Esophagus (tissue), 2 donors: ENCODE measurements around the gene NOM1. TPM values are rescaled to one million over a fixed set of nuclear protein-coding genes. Genes with fewer than 3 reads are reported as not detected.

Source experiments
- H3K27ac ChIP-seq, 2 donors: one replicate each; pipeline ENCODE4 v1.5.1; 2013; ENCODE audit warnings: low read depth in 2 of 2, mild to moderate bottlenecking in 2 of 2, inconsistent platforms in 1 of 2, low read length in 1 of 2, moderate library complexity in 1 of 2
- H3K27me3 ChIP-seq, 2 donors: one replicate each; pipeline ENCODE4 v1.6.1; 2013; ENCODE audit warnings: low read length in 2 of 2, control low read depth in 1 of 2, mild to moderate bottlenecking in 1 of 2; ENCODE audit not compliant: insufficient read depth in 2 of 2, control insufficient read depth in 1 of 2
- H3K36me3 ChIP-seq, 2 donors: one replicate each; pipeline ENCODE4 v1.6.1; 2013; ENCODE audit warnings: low read length in 1 of 2; ENCODE audit not compliant: control insufficient read depth in 2 of 2, insufficient read depth in 2 of 2
- H3K4me1 ChIP-seq, 2 donors: one replicate each; pipeline ENCODE4 v1.6.1; 2013; ENCODE audit warnings: low read length in 1 of 2; ENCODE audit not compliant: control insufficient read depth in 2 of 2, insufficient read depth in 2 of 2
- H3K4me3 ChIP-seq, 2 donors: one replicate each; pipeline ENCODE4 v1.5.1; 2013; ENCODE audit warnings: low read length in 2 of 2, mild to moderate bottlenecking in 2 of 2, low read depth in 1 of 2, moderate library complexity in 1 of 2
- H3K9me3 ChIP-seq, 2 donors: one replicate each; pipeline ENCODE4 v1.6.1; 2013; ENCODE audit warnings: mild to moderate bottlenecking in 2 of 2, low read depth in 1 of 2, low read length in 1 of 2, moderate library complexity in 1 of 2; ENCODE audit not compliant: control insufficient read depth in 2 of 2, insufficient read depth in 1 of 2
- WGBS, 2 donors: extraction: QIAGEN DNeasy Blood & Tissue Kit; methylation state at CpG; one replicate each; pipeline ENCODE4 v1.1.7; 2013; 5-methylcytosine and 5-hydroxymethylcytosine counted together
- polyA plus RNA-seq, 2 donors: library from polyadenylated mRNA; stranded (reverse); fragments of 200-250 nt; gene quantifications; one replicate each; pipeline ENCODE4 v1.2.3, GENCODE V29; 2013
- donor health status: healthy with polysubstance abuse.
- donor health status: Bipolar disorder and iron deficiency.

The NOM1 gene
- polyA plus RNA-seq, 2 donors, result 7.0 to 9.2 TPM

DNA sequence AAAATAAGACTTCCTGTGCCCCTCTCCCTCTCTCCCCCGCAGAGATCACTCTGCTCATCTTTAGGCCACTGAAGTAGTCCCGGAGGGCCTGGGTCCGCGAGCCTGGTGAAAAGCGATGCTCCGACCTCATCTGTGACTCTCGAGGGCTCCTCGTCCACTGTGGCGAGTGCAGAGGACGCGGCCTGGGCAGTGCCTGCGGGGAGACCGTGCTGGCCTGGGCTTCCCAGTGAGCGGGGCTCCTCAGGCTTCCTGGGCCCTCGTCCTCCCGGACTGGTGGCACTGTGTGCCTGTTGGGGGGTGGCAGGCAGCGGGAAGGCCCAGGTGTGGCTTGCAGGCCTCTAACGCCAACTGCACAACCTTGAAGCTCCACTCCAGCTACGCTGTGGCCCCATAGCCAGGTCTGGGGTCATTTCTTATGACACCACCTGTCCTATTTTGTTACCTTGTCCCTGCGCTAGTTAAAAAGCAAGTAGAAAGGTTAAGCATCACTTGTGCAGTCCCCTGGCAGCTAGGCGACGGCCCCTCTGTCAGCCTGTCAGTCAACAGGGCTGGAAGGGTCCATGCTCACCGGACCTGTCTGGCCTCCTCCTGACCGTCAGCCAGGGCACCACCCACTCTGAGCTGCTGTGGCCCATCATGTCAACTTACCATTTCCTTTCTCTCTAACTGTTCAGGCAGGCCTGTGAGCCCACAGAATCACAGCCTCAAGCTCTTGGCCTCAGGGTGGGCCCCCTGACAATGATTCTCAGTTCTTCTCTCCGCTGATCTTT is 40.4 kb downstream of the NOM1 start:
- Histone ChIP-seq H3K4me3 (no peak overlapping the region), H3K9me3 (no peaks in the 10 kb centered on the region), H3K4me1 (no peaks in the 10 kb centered on the region), H3K36me3 (no peaks in the 10 kb centered on the region), H3K27ac (no peak overlapping the region), H3K27me3 (no peaks in the 10 kb centered on the region)
- 89 to 90% methylated on average over 25 of the region's 25 CpGs for WGBS, 2 donors

DNA sequence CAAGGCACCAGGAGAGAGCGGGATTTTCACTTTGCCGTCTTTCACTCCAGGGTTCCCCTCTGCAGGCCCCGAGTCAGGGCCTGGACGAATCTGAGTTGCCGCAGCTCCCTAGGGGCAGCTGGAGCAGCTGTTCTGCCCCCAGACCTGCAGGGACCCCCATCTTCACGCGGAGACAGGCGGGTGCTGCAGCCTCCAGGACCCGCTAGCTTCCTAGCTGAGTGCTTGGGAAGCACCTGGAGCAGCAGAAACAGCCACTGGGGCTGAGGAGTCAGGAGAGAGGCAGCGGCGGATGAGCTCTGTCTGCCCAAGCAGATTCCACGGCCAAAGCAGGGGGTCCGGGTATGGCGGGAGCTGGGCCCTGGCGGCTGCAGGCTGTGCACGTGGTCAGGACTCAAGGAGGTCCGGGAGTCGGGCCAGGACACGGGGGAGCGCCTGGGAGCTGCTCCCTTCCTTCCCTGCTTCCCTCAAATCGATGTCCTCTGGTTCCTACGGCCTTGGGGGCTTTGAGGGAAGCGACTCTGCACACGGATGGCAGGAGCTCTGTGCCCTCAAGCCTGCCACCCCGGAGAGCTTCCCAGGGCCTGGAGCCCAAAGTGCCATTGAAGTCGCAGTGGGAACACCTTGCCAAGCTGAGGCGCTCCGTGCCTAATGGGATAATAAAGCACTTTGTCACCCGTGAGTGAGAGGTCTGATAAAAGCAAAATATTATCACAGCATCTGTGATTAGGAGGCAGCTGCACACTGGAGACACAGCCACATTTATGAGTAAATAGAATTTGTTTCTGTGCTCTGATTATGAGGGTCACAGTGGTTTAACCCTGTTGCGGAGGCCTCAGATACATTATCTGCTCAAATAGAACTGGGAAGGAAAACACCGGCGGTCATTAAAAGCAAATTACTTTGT is 43.8 kb downstream of the NOM1 start:
- H3K27ac ChIP-seq, result no peak overlapping the region
- no peaks in the 10 kb centered on the region for H3K36me3 ChIP-seq
- no peaks in the 10 kb centered on the region for H3K9me3 ChIP-seq
- 57 to 62% methylated on average over 32 of the region's 32 CpGs for WGBS, 2 donors
- no peak overlapping the region for H3K4me3 ChIP-seq
- no peaks in the 10 kb centered on the region for H3K27me3 ChIP-seq
- no peaks in the 10 kb centered on the region for H3K4me1 ChIP-seq

DNA sequence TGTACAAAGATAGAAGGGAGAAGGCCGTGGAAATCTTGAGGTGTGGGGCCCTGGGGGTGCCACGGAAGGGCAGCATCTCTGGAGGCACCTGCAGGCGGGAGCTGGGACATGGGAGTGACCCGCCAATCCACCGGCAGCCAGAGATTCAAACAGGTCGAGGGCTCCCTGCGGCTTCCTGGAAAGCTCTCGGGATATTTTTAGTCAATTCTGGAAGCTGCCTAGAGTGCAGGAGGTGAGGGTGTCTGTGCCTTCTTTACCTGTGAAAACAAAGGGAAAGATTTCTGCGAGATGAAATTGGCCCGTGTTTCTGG is 44.4 kb downstream of the NOM1 start:
- no peaks in the 10 kb centered on the region for H3K36me3 ChIP-seq
- no peaks in the 10 kb centered on the region for H3K4me1 ChIP-seq
- H3K9me3 ChIP-seq, result no peaks in the 10 kb centered on the region
- WGBS, 2 donors, result 47 to 76% methylated on average over 10 of the region's 10 CpGs
- no peak overlapping the region for H3K4me3 ChIP-seq
- H3K27ac ChIP-seq, result no peak overlapping the region
- H3K27me3 ChIP-seq, result no peaks in the 10 kb centered on the region

DNA sequence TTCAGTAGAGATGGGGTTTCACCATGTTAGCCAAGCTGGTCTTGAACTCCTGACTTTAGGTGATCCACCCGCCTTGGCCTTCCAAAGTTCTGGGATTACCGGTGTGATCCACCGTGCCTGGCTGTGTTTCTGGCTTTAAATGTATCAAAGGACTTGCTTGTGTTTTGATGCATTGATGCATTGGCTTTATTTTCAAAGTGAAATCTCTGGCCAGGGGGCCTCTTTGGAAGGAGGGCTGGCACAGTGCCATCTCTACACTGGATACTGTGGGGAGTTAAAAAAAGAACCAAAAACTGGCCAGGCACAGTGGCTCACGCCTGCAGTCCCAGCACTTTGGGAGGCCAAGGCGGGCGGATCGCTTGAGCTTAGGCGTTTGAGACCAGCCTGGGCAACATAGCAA is 44.9 kb downstream of the NOM1 start:
- H3K27me3 ChIP-seq, result no peaks in the 10 kb centered on the region
- no peaks in the 10 kb centered on the region for H3K4me1 ChIP-seq
- no peak overlapping the region for H3K27ac ChIP-seq
- H3K9me3 ChIP-seq, result no peaks in the 10 kb centered on the region
- no peaks in the 10 kb centered on the region for H3K36me3 ChIP-seq
- 75 to 76% methylated on average over 8 of the region's 8 CpGs for WGBS, 2 donors
- no peak overlapping the region for H3K4me3 ChIP-seq

DNA sequence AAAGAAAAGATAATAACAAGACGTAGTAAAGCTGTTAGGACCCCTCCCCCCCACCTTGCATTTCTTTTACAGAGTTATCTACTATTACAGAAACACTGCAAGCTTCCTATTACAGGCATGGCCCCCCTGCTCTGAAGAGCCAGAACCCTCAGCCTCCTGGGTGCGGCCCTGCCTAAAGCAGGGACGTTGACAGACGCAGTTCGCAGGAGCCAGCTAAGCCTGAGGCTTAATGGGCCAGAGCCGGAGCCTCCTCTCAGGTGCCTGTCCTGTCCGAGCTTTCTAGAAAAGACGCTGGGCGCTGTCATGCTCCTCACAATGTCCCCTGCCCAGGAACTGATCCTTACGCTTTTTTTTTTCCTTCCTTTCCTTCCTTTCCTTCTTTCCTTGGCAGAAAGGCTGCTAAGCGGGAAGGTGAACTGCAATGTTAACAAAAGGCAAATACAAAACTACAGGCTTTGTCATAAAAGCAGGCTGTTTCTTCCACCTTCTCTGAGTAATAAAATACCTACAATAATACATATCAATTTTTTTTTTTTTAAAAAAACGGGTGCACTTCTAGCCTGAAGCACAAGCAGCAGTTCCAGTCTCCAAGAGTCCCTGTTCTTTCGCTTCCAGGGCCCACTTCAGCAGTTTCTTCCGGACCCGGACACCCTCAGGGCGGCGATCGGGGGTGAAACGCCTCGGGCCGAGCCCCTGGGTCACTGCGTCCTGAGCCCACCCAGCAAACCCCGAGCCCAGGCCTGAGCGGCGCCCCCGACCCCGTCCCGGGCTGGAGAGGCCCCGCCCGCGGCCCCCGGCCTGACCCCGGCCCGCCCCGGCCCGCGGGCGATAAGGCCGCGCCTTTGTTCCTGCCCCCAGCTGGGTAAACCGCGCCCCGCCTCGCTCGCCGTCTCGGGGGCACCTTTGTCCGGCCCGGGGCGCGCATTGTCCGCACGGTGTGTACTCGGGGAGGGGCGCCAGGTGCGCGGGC is 49.8 kb downstream of the NOM1 start:
- Histone ChIP-seq H3K27ac (no peak overlapping the region), H3K4me1 (peaks cover 0 to 14% of the 10 kb centered on the region in 2 donors)
- 11 to 13% methylated on average over 40 to 57 of the region's 57 CpGs for WGBS, 2 donors

DNA sequence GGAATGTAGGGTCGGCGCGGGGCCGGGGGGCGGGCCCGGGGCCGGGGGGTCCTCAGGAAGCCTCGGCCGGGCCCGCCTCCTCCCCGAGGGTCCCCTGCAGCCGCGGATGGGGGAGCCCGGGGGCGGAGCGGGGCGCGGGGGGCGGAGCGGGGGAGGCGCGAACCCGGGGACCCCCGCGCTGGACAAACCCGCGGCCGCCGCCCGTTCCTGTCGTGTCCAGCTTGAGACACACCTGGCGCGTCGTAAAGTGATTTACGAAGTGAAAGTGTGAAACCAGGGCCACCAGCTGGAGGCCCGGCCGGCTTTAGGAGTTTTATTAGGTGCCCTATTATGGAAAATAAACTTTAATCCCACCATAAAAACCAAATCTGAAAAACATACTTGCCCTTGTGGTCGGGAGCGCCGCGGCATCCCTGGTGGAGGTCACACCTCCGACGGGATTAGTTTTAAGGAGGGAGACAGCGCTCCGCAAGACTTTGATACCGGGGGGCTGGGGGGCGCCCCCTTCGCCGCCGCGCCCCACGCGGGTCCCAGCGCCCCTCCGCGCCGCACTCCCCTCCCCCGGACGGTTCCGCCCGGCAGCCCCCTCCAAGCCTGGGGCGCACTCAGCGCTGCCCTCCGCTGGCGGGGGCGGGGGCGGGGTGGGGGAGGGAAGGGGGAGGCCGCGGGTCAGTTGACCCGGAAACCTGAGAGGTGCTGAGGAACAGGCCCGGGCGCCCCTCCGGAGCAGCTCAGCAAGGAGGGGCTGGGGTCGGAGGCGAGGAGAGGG is 50.6 kb downstream of the NOM1 start:
- Histone ChIP-seq H3K4me1 (peaks cover 0 to 14% of the 10 kb centered on the region in 2 donors), H3K9me3 (no peaks in the 10 kb centered on the region), H3K4me3 (peak overlapping the region; percentile 4 to 60), H3K27me3 (peaks cover 0 to 28% of the 10 kb centered on the region in 2 donors), H3K27ac (no peak overlapping the region), H3K36me3 (no peaks in the 10 kb centered on the region)
- WGBS, 2 donors, result 1 to 2% methylated on average over 43 to 75 of the region's 75 CpGs

More for the DNA sequence above, 49.8 kb downstream of the NOM1 start:
- H3K27me3 ChIP-seq, result peaks cover 0 to 27% of the 10 kb centered on the region in 2 donors
- H3K4me3 ChIP-seq, result peak overlapping the region; percentile 4 to 60
- H3K36me3 ChIP-seq, result no peaks in the 10 kb centered on the region
- no peaks in the 10 kb centered on the region for H3K9me3 ChIP-seq

DNA sequence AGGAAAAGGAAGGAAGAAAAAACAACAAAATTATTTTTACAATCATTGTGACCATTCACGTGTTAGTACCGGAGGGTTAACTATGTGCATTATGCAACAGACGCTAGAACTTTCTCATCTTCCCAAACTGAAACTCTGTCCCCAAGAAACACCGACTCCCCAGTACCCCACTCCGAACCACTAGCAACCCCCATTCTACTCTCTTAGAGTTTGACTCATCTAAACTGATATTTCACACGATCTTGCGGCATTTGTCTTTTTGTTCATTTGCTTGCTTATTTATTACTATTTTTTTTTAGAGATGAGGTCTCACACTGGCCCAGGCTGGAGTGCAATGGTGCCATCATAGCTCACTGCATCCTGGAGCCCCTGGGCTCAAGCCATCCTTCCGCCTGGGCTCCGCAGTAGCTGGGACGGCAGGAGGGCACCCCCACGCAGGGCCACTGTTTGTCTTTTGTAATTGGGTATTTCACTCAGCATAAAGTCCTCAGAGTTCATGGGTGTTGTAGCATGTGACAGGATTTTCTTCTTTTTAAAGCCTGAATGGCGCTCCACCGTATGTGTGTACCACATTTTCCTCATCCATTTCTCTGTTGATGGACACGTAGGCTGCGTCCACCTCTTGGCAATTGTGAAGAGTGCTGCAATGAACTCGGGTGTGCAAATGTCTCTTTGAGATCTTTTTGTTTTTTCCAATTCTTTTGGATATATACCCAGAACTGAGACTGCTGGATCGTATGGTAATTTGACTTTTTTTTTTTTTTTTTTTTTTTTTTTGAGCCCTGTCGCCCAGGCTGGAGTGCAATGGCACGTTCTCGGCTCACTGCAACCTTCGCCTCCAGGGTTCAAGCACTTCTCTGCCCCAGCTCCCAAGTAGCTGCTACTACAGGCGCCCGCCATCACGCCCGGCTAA is 51.5 kb downstream of the NOM1 start:
- no peaks in the 10 kb centered on the region for H3K9me3 ChIP-seq
- no peak overlapping the region for H3K27ac ChIP-seq
- peak overlapping the region in 1 of 2 donors; percentile 60 for H3K4me3 ChIP-seq
- peaks cover 2 to 14% of the 10 kb centered on the region in 2 donors for H3K4me1 ChIP-seq
- WGBS, 2 donors, result 31 to 33% methylated on average over 25 of the region's 25 CpGs
- H3K36me3 ChIP-seq, result no peaks in the 10 kb centered on the region
- peaks cover 0 to 35% of the 10 kb centered on the region in 2 donors for H3K27me3 ChIP-seq
